Measurements from ENCODE around the gene ALOXE3.

- TF ChIP-seq, protein P1, sequence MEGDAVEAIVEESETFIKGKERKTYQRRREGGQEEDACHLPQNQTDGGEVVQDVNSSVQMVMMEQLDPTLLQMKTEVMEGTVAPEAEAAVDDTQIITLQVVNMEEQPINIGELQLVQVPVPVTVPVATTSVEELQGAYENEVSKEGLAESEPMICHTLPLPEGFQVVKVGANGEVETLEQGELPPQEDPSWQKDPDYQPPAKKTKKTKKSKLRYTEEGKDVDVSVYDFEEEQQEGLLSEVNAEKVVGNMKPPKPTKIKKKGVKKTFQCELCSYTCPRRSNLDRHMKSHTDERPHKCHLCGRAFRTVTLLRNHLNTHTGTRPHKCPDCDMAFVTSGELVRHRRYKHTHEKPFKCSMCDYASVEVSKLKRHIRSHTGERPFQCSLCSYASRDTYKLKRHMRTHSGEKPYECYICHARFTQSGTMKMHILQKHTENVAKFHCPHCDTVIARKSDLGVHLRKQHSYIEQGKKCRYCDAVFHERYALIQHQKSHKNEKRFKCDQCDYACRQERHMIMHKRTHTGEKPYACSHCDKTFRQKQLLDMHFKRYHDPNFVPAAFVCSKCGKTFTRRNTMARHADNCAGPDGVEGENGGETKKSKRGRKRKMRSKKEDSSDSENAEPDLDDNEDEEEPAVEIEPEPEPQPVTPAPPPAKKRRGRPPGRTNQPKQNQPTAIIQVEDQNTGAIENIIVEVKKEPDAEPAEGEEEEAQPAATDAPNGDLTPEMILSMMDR (IDR thresholded peaks at IDR 0.05) = no peak
- TF ChIP-seq POLR2AphosphoS5 (IDR thresholded peaks at IDR 0.05) (no peak), EP300 (IDR thresholded peaks at IDR 0.05) (no peak)
These were observed 20.0 kb upstream of the ALOXE3 start for GRCh38 chr17:8138374-8138671.

Data from upper lobe of left lung (tissue), 4 donors.